Measurements from ENCODE around the gene PEF1.

Gene PEF1

DNA sequence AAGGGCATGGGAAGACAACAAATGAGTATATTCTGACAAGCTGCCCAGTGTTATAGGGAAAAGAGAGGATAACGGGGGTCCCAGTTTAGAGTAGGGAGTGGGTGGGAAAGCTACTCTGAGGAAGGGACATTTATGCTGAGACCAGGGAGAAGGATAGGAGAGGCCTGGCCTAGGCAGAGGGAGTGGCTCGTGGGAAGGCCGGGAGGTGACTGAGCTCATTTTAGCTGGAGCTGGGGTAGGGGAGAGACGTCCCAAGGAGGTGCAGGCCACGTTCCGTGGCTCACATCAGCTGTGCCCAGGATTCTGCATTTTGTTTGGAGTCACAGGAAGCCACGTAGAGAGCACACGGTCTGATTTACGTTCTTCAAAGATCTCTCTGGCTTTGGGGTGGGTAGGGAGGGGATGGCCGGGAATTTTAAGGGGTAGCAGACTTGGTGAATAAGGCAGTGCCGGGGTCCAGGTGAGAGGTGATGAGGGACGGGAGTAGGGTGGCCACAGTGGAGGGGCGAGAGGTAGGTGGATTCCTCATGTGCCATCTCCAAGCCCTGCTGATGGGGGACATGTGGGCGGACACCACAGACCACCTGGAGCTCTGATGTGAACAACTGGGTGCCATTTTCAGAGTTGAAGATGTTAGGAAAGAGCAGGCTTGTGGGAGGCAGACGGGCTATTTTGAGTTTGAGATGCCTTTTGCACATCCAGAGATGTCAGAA, 63.6 kb downstream of the PEF1 start:
- TF ChIP-seq CTCF (IDR thresholded peaks at IDR 0.05; ENCODE audit: extremely low read depth, insufficient read depth, missing control alignments) = no peak
- in situ Hi-C loops (cut with MboI; ENCODE audit: low pct_unique_long_range_greater_than_20kb, low sequenced_read_pairs, unreplicated experiment) = no loop called here
- DNase-seq (ENCODE audit: low spot score) = no peak

DNA sequence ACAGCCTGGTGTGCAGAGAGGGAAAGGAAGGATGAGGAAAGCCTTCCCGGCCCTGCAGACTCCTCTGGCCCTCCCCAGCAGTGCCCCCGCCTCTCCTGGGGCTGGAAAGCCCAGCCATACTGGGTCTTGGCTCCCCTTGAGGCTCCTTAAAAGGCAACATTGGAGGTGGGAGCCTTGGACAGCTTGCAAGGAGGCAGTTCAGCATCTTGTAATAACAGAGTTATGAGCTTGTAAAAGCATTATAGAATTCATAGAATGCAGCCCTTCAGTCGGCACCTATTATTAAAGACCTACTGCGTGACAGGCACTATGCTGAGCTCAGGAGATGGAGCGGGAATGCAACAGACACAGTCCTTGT, 64.2 kb downstream of the PEF1 start:
- no peak for TF ChIP-seq CTCF (IDR thresholded peaks at IDR 0.05; ENCODE audit: extremely low read depth, insufficient read depth, missing control alignments)
- DNase-seq (ENCODE audit: low spot score) = no peak
- in situ Hi-C loops (cut with MboI; ENCODE audit: low pct_unique_long_range_greater_than_20kb, low sequenced_read_pairs, unreplicated experiment) = no loop called here
